Stimulated activated CD8-positive, alpha-beta memory T cell treated with anti-CD3 and anti-CD28 coated beads, Interleukin-15, amount 100 ng/mL, for 24 hours (primary cell): ENCODE data around the gene BRSK1.

Source experiments
- DNase-seq: peaks from one replicate; pipeline ENCODE4 v3.0.0-alpha.2; 2020; ENCODE audit warnings: low read depth

The BRSK1 gene

GRCh38 chr19:55253842-55254624 lies 29.8 kb upstream of the BRSK1 start:
- no peak for DNase-seq

GRCh38 chr19:55254625-55254977 lies 29.2 kb upstream of the BRSK1 start:
- no peak for DNase-seq

GRCh38 chr19:55255618-55256423 lies 28.0 kb upstream of the BRSK1 start:
- DNase-seq = no peak

GRCh38 chr19:55256562-55257460 lies 27.0 kb upstream of the BRSK1 start:
- no peak for DNase-seq

- no peak for DNase-seq
Observed at GRCh38 chr19:55257461-55258420, 26.1 kb upstream of the BRSK1 start.

GRCh38 chr19:55258476-55258827 lies 25.3 kb upstream of the BRSK1 start:
- peak; percentile 33 for DNase-seq

- DNase-seq = peak; percentile 89
Observed at GRCh38 chr19:55258828-55259539, 24.8 kb upstream of the BRSK1 start, which contains the start of gene PPP6R1. Gene PPP6R1 (minus strand): TSS chr19:55259017. CDS start chr19:55247103, 11,914 bp downstream.

- DNase-seq = no peak
Observed at GRCh38 chr19:55259540-55260210, 24.1 kb upstream of the BRSK1 start.

GRCh38 chr19:55261671-55262126 lies 22.1 kb upstream of the BRSK1 start:
- no peak for DNase-seq

- DNase-seq = no peak
Observed at GRCh38 chr19:55262359-55262758, 21.4 kb upstream of the BRSK1 start.

GRCh38 chr19:55264531-55264930 lies 19.3 kb upstream of the BRSK1 start:
- DNase-seq = no peak

- no peak for DNase-seq
Observed at GRCh38 chr19:55265173-55265572, 18.6 kb upstream of the BRSK1 start.

- DNase-seq = no peak
Observed at GRCh38 chr19:55265723-55266386, 17.9 kb upstream of the BRSK1 start.

GRCh38 chr19:55266404-55266803 lies 17.4 kb upstream of the BRSK1 start:
- no peak for DNase-seq

- DNase-seq = no peak
Observed at GRCh38 chr19:55266840-55267239, 17.0 kb upstream of the BRSK1 start.

- no peak for DNase-seq
Observed at GRCh38 chr19:55269299-55269698, 14.5 kb upstream of the BRSK1 start.

- no peak for DNase-seq
Observed at GRCh38 chr19:55270172-55270942, 13.4 kb upstream of the BRSK1 start.

GRCh38 chr19:55272142-55272541 lies 11.7 kb upstream of the BRSK1 start:
- no peak for DNase-seq
